Measurements from ENCODE around the gene COPS8.

GRCh38 chr2:237072067-237072931 lies 13.4 kb upstream of the COPS8 start:
- TF ChIP-seq EZH2 (IDR thresholded peaks at IDR 0.05; ENCODE audit: insufficient read depth, low read length), result no peak
- peak; percentile 99 for TF ChIP-seq CTCF (IDR thresholded peaks at IDR 0.05; ENCODE audit: insufficient read depth, low read depth, low read length)
